ENCODE measurements around the gene FBXO42. TPM values are rescaled to one million over a fixed set of nuclear protein-coding genes. Genes with fewer than 3 reads are reported as not detected.

Gene FBXO42
- total and polyA plus RNA-seq, 2 of the 13 experiments (the other 11 are each of a cell fraction or from before 2014, with no cell fraction given), result 7.6 to 17.5 TPM

DNA sequence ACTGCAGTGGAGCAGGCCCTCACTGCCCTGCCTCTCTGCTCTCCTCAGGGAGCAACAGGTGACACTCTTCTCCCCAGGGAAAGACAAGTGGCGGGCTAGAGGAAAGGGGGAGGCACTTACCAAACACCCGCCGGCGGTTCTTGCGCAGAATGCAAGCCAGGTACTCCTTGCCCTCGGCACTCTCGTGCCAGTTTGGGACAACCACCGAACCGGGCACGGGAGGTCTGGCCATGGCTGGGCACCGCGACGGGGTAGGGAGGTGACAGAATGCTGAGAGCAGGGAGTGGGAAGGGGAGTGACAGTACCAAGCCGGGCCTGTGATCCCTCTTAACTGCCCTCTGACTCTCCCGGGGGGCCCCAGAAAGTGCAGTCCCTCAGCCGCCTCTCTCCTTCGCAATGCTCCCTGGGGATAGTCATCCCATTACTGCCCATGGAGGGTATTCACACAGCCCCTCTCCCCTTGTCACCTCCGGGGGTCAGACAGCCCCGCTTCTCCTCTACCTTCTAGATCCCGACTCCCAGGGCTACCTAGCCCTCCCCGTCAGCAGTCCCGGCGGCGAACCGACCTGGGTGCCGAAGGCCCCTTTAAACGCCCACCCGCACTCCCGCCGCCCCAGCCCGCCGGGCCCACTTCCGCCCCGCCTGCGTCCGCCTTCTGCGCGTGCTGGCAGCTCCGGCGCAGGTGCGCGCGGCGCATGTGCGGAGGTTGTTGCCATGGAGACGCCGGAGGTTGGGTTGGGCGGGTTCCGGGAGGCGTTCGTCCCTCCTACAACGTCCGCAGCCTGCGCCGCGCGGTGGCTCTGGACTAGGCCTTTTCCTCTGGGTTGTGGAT lies 115.6 kb downstream of the FBXO42 start, which contains the start of gene CPLANE2 (continued):
- TF ChIP-seq SAP130 (CRISPR knock-in tag; IDR thresholded peaks at IDR 0.05; ENCODE audit: low read depth) (peak; percentile 91), TARDBP (CRISPR knock-in tag; IDR thresholded peaks at IDR 0.05) (peak; percentile 62; the same call in 1 of the 2 replicates), MTF1 (CRISPR knock-in tag; IDR thresholded peaks at IDR 0.05) (0 out of 2 replicates have a peak, but pooled peaks have one; percentile 31), RARA (CRISPR knock-in tag; IDR thresholded peaks at IDR 0.05) (0 out of 2 replicates have a peak, but pooled peaks have one; percentile 3), ZSCAN20 (CRISPR knock-in tag; IDR thresholded peaks at IDR 0.05; ENCODE audit: borderline replicate concordance) (peak; percentile 59; the same call in 1 of the 2 replicates), CREB1 (IDR thresholded peaks at IDR 0.05) (no peak), CREB1 (CRISPR knock-in tag; IDR thresholded peaks at IDR 0.05) (peak; percentile 69), ZFP90 (CRISPR knock-in tag; IDR thresholded peaks at IDR 0.05; ENCODE audit: borderline replicate concordance) (0 out of 2 replicates have a peak, but pooled peaks have one; percentile 70), SIN3A (IDR thresholded peaks at IDR 0.05; ENCODE audit: borderline replicate concordance, low read depth, low read length) (peak; percentile 74; the same call in 1 of the 2 replicates), KDM5B (CRISPR knock-in tag; IDR thresholded peaks at IDR 0.05; ENCODE audit: borderline replicate concordance) (peak; percentile 57; the same call in 1 of the 2 replicates), SP5 (CRISPR knock-in tag; IDR thresholded peaks at IDR 0.05; ENCODE audit: borderline replicate concordance, low read depth) (peak; percentile 62), SIX4 (CRISPR knock-in tag; IDR thresholded peaks at IDR 0.05) (peak; percentile 16; the same call in 1 of the 2 replicates), ZMYM4 (CRISPR knock-in tag; IDR thresholded peaks at IDR 0.05) (peak; percentile 19; the same call in 1 of the 2 replicates), ZNF614 (CRISPR knock-in tag; IDR thresholded peaks at IDR 0.05; ENCODE audit: borderline replicate concordance) (0 out of 2 replicates have a peak, but pooled peaks have one; percentile 44), ZFAT (CRISPR knock-in tag; conservative IDR thresholded peaks at IDR 0.05) (no peak), MIER3 (CRISPR knock-in tag; IDR thresholded peaks at IDR 0.05; ENCODE audit: borderline replicate concordance) (0 out of 2 replicates have a peak, but pooled peaks have one; percentile 22), ZC3H4 (CRISPR knock-in tag; IDR thresholded peaks at IDR 0.05; ENCODE audit: borderline replicate concordance) (no peak), ZFYVE20 (CRISPR knock-in tag; IDR thresholded peaks at IDR 0.05; ENCODE audit: borderline replicate concordance, low read depth) (no peak), ZNF550 (CRISPR knock-in tag; IDR thresholded peaks at IDR 0.05; ENCODE audit: borderline replicate concordance) (0 out of 2 replicates have a peak, but pooled peaks have one; percentile 54), PHF8 (CRISPR knock-in tag; IDR thresholded peaks at IDR 0.05) (peak; percentile 60)
- TF ChIP-seq, protein P1, sequence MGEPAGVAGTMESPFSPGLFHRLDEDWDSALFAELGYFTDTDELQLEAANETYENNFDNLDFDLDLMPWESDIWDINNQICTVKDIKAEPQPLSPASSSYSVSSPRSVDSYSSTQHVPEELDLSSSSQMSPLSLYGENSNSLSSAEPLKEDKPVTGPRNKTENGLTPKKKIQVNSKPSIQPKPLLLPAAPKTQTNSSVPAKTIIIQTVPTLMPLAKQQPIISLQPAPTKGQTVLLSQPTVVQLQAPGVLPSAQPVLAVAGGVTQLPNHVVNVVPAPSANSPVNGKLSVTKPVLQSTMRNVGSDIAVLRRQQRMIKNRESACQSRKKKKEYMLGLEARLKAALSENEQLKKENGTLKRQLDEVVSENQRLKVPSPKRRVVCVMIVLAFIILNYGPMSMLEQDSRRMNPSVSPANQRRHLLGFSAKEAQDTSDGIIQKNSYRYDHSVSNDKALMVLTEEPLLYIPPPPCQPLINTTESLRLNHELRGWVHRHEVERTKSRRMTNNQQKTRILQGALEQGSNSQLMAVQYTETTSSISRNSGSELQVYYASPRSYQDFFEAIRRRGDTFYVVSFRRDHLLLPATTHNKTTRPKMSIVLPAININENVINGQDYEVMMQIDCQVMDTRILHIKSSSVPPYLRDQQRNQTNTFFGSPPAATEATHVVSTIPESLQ (CRISPR knock-in tag; conservative IDR thresholded peaks at IDR 0.05), result 0 out of 2 replicates have a peak, but pooled peaks have one; percentile 35
- TF ChIP-seq, protein P2, sequence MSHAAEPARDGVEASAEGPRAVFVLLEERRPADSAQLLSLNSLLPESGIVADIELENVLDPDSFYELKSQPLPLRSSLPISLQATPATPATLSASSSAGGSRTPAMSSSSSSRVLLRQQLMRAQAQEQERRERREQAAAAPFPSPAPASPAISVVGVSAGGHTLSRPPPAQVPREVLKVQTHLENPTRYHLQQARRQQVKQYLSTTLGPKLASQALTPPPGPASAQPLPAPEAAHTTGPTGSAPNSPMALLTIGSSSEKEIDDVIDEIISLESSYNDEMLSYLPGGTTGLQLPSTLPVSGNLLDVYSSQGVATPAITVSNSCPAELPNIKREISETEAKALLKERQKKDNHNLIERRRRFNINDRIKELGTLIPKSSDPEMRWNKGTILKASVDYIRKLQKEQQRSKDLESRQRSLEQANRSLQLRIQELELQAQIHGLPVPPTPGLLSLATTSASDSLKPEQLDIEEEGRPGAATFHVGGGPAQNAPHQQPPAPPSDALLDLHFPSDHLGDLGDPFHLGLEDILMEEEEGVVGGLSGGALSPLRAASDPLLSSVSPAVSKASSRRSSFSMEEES (CRISPR knock-in tag; IDR thresholded peaks at IDR 0.05), result 0 out of 2 replicates have a peak, but pooled peaks have one; percentile 12
- TF ChIP-seq, protein P3, sequence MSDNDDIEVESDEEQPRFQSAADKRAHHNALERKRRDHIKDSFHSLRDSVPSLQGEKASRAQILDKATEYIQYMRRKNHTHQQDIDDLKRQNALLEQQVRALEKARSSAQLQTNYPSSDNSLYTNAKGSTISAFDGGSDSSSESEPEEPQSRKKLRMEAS (IDR thresholded peaks at IDR 0.05), result peak; percentile 84
- TF ChIP-seq, protein P4, sequence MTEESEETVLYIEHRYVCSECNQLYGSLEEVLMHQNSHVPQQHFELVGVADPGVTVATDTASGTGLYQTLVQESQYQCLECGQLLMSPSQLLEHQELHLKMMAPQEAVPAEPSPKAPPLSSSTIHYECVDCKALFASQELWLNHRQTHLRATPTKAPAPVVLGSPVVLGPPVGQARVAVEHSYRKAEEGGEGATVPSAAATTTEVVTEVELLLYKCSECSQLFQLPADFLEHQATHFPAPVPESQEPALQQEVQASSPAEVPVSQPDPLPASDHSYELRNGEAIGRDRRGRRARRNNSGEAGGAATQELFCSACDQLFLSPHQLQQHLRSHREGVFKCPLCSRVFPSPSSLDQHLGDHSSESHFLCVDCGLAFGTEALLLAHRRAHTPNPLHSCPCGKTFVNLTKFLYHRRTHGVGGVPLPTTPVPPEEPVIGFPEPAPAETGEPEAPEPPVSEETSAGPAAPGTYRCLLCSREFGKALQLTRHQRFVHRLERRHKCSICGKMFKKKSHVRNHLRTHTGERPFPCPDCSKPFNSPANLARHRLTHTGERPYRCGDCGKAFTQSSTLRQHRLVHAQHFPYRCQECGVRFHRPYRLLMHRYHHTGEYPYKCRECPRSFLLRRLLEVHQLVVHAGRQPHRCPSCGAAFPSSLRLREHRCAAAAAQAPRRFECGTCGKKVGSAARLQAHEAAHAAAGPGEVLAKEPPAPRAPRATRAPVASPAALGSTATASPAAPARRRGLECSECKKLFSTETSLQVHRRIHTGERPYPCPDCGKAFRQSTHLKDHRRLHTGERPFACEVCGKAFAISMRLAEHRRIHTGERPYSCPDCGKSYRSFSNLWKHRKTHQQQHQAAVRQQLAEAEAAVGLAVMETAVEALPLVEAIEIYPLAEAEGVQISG (CRISPR knock-in tag; IDR thresholded peaks at IDR 0.05), result peak; percentile 78
